Activated gamma-delta T cell treated with Interleukin-2 at 50 U/mL for 16 hours (primary cell): Measurements from ENCODE around the gene TRIML1.

Experiments used
- DNase-seq: peaks from one replicate; pipeline ENCODE4 v3.0.0-alpha.2; 2020

The TRIML1 gene, protein sequence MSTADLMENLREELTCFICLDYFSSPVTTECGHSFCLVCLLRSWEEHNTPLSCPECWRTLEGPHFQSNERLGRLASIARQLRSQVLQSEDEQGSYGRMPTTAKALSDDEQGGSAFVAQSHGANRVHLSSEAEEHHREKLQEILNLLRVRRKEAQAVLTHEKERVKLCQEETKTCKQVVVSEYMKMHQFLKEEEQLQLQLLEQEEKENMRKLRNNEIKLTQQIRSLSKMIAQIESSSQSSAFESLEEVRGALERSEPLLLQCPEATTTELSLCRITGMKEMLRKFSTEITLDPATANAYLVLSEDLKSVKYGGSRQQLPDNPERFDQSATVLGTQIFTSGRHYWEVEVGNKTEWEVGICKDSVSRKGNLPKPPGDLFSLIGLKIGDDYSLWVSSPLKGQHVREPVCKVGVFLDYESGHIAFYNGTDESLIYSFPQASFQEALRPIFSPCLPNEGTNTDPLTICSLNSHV

DNA sequence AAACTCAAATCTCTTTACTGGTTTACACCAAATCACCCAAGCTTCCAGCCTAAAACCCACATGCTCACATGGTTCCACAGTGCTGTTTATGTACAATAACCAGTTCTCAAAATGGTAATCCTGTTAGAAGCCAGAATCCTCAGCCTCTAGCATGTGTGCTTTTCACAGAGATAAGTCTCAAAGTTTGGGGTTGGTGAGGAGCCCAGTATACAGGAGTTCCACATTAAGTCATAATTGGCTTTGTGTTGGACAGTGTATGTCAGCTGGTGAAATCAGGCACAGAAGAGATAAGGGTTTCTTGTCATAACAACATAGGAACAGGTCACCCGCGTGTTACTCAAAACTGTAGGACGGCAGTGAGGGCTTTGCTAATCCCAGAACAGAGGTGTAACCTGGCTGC, at the start of gene TRIML1:
TSS of gene TRIML1 (plus strand) at position 301 of the 400 bp plus-strand sequence. CDS start 118 bp downstream, outside the sequence.
- no peak for DNase-seq

DNA sequence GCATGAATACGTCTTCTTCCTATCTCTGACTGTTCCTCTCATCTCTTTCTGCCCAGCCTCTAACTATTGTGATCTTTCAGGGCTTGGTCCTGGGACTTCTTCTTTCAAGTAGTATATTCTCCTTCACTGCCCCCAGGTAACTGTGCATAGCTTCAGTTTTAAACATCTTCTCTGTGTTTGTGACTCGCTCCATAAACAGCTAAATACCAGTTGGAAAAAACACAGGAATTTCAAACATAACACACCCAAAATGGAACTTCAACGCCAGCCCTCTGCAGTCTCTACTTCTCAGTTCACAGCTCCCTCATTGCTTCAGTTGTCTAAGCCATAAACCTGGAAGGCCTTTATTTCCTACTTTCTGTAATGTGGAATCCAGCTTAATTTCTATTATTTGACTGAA, 46.4 kb upstream of the TRIML1 start:
- no peak for DNase-seq

DNA sequence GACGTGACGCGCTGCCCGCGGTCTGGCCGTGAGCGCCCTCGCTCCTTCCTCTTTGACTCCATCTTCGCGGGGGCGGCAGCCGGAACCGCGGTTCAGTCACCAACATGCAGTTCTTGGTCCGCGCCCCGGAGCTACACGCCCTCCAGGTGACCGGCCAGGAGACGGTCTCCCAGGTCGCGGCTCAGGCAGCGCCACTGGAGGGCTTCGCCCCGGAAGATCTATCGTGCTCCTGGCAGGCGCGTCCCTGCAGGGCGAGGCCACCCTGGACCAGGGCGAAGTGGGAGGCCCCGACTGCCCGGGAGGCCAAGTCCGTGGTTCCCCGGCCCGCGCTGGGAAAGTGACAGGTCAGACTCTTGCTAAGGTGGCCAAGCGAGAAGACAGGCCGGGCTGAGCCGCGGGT, 32.8 kb upstream of the TRIML1 start:
- no peak for DNase-seq

DNA sequence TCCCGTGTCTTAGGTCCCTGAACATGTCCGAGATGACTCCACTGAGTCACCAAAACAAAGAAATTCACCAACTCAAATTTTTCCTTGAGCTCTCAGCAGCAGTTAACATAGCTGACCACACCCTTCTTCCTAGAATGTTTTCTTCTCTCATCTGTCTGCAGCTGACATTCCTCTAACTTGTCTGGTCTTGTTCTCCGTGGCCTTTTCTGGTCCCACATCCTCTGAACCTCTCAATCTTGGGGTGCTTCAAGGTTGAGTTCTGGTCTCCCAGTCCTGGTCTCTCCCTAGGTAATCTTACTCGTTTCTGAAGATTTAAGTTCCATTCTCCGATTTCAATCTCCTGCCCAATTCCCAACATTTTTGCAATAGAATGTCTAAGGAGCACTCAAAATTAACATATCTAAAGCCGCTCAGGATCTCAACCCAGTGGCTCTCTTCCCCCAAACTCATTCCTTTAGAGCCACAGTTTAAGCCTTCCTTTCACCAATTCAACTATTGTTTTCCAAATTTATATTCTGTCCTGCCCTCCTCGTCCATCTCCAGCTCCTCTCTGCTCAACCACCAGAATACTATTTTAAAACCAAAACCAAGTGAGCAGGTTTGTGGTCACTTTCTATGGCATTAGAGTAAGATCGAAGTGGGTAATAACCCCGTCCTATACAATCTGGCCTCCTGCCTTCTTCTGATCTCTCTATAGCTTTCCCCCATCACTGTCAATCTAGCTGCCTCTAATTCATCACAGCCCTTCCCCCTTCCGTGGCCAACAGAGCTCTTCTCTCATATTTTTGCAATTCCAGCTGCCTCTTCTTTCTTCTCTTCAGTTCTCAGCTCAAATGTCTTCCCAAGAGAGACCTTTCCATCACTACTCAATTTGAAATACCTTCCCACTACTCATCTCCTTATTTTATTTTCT, 31.1 kb upstream of the TRIML1 start:
- DNase-seq, result no peak

DNA sequence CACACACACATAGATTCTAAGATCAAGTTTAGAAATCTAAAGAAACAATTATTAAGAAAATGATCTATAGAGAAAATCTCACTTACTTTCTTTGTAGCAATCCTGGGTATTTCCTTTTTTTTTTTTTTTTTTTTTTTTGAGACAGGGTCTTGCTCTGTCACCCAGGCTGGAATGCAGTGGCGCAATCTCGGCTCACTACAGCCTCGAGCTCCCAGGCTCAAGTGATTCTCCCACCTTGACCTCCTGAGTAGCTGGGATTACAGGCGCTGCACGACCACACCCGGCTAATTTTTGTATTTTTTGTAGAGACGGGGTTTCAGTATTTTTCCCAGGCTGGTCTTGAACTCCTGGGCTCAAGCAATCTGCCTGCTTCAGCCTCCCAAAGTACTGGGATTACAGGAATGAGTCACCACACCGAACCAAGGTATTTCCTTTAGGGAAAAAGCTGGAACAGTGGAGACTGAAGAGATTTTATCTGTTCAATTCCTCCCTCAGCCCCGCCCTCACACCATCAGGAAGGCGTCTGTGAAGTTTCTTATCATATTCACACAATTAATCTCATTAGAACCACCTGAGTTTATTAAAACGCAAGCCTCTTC, 30.0 kb upstream of the TRIML1 start, which contains the start of gene TRIML2:
TSS of gene TRIML2 (minus strand) at position 447 of the 599 bp plus-strand sequence. CDS start 4,235 bp downstream, outside the sequence.
- no peak for DNase-seq

DNA sequence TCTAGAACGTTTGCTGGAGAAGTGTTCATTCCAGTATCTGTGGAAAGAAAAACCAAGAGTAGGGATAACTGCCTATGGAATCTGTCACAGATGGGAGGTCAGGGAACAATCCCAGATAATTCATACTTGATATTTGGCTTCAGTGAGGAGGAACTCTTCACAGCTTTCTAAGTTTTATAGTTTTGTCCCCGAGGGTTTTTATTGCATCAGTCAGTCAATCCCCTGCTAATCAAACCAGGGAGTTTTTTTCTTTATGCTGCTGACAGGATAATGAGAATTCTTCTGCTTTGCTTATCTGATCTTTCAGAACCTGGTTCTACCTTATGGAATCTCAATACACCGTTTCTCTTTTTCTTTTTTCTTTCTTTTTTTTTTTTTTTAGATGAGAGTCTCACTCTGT, 29.2 kb upstream of the TRIML1 start:
- DNase-seq, result no peak

DNA sequence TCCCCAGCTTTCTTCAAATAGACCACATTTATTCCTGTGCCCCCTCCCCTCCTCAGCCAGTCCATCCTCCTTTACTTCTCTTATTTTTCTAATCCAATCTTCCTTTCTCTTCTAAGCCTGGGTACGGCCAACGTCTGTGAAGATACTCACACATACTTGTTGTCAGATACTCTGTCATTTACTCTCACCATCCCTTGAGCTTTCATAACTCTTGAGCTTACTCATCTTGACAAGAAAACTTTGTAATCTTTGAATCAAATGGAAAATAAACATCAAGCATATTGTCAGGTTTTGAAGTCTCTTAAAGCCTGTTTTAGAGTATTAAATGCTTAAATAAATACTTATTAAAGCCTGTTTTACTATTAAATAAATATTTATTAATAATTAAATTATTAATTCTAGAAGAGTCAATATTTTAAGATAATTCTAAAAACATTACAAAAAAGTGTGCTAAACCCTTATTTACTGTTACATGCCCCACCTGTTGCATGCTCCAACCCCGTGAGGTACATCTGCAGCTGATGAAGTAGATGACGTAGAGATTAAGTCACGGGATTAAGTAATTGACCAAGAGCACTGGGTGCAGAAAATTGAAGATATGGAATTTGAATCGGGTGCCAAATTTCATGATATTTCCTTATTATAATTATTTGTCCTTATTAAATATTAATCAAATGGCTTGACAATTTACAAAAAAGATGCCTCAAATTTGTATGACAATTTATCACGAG, 28.3 kb upstream of the TRIML1 start:
- DNase-seq, result no peak

DNA sequence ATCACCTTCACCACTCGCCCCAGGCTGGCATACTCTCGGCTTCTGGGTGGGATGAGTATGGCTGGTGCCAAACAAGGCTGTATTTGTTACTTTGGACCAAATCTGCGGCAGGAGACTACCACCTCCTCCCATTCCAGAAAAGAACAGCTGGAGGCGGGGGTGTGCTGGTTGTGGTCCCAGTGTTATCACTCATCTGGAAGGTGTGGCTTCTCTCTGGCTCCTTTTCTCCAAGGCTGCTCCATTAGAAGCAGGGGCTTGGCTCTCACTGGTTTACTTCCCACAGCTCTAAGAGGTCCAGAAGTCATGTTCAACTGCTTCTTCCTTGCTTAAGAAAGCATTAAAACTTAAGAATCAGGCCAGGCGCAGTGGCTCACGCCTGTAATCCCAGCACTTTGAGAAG, 27.3 kb upstream of the TRIML1 start:
- no peak for DNase-seq

DNA sequence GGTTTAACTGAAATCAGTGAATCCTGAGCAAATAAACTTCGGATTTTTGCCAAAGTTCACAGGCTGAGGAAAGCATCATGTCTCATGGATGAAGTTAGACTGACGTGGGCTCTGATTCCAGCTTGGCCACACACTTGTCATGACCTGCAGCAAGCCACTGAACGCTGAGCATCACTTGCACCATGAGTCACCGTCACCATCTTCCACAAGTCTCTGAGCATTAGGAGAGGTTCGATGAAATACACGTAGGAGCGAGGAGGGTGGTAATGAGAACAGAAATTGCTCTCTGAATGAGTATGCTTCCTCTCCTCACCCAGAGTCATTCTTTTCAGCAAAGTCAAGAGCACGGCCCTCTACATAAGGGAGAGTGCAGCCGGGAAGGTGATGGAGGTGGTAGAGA, 26.1 kb upstream of the TRIML1 start:
- no peak for DNase-seq

DNA sequence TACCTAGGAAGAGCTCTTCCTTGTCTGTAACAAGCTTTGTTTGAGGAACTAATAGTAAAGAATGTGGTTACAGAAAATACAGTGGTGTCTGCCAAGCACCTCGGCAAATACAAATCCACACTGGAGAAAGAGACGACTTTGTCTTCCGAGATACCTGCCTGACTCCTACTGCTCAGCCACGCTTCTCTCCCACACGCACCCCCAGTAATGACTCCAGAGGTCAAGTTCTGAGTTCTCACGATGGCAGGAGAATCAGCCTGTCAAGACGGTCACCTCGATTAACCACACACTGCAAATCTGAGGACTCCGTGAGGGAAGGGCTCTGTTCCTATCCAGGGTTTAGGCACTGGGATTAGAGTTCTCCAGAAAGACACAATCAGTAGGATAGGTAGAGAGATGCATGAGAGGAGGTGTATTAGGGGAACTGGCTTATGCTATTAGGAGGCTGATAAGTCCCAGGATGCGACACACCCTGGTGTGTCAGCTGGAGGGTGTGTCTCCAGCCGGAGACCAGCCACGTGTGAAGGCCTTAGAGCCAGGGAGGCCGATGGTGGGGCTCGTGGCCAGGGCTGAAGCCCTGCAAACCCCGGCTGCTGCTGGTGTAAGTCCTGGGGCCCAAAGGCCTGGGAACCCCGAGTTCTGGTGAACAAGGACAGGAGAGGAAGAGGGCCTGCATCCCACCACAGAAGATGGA, 21.5 kb upstream of the TRIML1 start:
- no peak for DNase-seq

DNA sequence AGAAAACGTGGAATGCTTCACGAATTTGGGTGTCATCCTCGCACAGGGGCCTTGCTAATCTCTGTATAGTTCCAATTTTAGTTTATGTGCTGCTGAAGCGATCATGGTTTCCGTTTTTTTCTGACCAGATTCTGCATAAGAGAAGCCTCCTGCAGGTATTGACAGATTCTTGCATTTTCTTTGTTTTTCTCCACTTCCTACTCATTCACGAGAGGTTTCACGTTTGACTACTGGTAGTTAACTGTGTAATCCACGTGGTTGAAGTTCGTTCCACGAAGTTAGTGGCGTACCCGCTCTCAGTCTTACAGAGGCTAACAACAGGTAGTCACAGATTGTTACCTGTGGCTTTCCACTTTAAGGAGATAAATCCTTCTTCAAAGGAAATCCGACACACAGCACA, 17.7 kb upstream of the TRIML1 start:
- DNase-seq, result no peak

DNA sequence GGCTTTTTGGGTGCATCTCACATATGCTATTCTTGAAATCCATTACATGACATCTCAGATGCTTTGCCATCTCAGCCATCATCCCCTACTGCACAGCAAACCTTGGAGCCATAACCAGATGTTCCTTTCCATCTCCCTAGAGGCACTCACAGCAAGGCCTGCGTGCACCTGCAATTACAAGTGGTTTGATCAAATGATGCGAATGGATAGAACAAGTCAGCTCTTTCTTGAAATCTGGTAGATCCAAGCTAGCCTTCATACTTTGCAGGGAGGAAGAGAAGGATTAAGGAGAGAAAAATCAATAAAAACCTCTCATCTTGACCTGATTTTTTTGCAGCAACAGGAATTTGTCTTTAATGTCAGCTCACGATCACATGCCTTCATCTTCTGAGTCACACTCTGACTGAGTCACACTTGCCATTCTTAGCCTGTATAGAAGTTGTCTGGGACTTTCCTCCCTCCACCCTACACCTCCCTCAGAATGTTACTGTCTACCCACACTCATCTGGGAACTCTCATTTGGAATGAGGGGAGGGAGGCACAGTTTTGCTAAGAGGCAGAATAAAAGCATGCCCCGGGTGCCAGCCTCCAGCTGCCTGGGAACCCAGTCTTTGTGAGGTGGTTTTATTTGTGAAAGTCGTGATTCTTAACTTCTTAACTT, 11.9 kb upstream of the TRIML1 start:
- no peak for DNase-seq

DNA sequence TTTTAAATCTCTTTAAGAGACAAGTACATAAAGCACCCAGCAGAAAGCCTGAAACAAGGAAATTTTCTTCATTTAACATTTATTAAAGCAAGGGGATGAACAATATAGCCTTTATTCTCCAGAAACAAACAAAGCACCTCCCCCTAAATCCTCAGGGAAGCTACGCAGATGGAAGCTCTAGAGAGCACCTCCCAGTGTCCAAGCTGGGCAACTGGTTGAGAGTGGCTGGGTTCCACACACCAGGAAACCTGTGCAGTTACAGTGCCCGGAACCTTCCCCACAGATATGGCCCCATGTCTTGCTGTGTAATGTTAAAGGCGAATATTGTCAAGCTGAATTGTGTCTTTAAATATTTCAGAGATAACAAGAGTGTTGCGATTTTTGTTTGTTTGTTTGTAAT, 8.9 kb upstream of the TRIML1 start:
- no peak for DNase-seq

DNA sequence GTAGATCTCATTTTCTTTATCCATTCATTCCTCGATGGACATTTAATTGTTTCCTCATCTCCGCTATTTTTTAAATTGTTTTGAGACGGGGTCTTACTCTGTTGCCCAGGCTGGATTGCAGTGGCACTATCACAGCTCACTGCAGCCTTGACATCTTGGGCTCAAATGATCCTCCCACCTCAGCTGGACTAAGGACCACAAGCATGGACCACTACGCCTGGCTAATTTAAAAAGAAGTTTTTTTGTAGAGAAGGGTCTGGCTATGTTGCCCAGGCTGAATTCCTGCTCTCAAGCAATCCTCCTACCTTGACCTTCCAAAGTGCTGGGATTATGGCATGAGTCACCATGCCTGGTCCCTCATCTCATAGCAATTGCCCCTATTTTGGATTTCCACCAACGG, 7.0 kb upstream of the TRIML1 start:
- no peak for DNase-seq

DNA sequence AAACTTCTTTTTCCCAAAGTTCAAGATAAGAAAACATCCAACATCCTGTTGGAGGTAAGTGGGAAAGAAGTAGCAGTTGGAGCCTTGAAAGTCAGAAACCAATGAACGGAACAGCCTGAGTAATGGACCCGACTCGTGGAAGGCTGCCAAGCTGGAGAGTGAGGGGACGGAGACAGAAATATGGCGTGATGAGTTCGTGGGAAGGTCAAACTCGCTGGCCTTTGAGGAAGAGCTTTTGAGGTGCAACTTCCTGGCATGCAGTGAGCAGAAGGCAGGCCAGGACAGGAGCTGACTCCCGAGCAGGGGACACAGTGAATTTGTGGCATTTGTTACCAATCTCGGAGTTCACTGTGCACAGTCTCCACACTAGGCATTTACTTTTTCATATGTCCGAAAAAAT, 1.0 kb upstream of the TRIML1 start:
- DNase-seq, result no peak

DNA sequence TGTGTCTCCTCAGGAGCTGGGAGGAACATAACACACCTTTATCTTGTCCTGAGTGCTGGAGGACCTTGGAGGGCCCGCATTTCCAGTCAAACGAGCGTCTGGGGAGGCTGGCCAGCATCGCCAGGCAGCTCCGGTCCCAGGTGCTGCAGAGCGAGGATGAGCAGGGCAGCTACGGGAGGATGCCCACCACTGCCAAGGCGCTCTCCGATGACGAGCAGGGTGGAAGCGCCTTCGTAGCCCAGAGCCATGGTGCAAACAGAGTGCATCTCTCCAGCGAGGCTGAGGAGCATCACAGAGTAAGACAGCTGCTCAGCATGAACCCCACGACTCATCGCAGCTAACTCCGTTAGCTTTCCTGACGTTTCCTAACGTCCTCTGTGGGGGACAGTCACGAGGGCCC, 430 bp downstream of the TRIML1 start:
- DNase-seq, result no peak

DNA sequence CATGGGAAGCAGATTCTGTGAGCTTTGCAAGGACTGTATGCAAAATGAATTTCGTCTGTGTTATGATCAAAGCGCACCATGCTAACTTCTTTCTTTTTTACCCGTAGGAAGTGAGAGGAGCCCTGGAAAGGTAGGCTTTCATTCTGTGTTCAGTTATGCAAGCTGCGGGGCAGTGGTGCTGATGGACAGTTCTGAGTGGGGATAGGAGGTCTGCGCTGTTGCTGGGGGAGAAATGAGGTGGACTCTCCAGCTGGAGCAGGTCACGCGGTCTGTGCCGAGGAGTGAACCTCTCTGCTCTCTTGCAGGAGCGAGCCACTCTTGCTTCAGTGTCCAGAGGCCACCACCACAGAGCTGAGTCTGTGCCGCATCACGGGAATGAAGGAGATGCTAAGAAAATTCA, 4.5 kb downstream of the TRIML1 start:
- DNase-seq, result no peak

DNA sequence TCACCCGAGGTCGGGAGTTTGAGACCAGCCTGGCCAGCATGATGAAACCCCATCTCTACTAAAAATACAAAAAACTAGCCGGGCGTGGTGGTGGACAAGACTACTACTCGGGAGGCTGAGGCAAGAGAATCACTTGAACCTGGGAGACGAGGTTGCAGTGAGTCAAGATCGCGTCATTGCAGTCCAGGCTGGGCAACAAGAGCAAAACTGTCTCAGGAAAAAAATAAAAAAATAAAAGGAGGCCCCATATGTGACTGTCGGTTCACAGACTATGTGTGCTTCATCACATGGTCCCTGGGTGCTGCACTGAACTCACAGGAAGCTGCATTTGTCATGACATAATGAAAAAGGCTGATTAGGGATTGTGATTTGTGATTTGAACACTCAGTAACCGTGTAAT, 6.4 kb downstream of the TRIML1 start:
- DNase-seq, result no peak

DNA sequence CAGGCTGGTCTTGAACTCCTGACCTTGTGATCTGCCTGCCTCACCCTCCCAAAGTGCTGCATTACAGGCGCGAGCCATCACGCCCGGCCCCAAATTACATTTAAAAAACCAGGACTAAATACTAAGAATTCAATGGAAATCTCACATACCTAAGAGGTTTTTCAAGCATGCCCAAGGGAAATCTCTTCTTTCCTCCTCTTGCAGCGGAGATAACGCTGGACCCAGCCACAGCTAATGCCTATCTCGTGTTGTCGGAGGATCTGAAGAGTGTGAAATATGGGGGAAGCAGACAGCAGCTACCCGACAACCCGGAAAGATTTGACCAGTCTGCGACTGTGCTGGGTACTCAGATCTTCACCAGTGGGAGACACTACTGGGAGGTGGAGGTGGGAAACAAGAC, 7.4 kb downstream of the TRIML1 start:
- DNase-seq, result no peak

DNA sequence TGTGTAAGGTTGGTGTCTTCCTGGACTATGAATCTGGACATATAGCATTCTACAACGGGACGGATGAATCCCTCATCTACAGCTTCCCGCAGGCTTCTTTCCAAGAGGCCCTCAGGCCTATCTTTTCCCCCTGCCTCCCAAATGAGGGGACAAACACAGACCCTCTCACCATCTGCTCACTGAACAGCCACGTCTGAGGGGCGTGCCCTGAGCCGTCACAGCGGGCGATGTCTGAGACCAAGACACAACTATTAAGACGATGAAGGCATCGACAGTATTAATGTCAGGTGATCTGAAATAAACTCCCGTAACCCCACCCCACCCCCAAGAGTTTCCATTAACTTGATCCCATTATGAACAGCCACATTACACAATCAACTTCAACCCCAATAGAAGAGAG, 7.9 kb downstream of the TRIML1 start:
- no peak for DNase-seq

DNA sequence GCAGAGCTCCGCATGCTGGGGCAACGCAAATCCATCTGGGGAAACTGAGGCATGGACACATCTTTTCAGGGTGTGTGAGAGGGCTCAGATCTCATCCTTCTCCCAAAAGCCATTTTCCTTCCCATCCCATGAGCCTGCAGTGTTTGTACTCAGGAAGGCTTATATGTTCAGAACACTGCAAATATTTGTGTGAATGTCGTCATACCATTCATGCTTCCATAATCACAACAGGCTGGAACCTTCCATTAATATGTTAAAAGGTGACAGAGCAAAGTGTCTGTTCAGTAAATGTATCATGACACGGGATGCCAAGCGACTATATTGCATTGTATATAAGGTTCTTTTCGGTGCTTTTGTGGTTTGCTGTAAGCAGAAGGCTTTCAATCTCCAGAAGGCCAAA, 8.5 kb downstream of the TRIML1 start:
- no peak for DNase-seq
